K562 (cell line): ENCODE measurements around the gene MTFR2. TPM values are rescaled to one million over a fixed set of nuclear protein-coding genes. Genes with fewer than 3 reads are reported as not detected.
A peak's percentile ranks its signal among the peaks of the same experiment; 100 is the strongest.

Experiments used
- ATAC-seq: fragments of 200-7000 bp; cut with Tn5 transposase; 3 replicates; pipeline ENCODE4 v1.9.1; 2020; ENCODE audit warnings: moderate library complexity
- BruUV-seq: library from RNA; stranded (reverse); fragments of 400-500 nt; replicated peaks from 2 replicates; lab custom pipeline; 2021; lab: Mats Ljungman, UMichigan
- CTCF ChIA-PET: fragments of 300-600 bp; formaldehyde crosslinking; extraction: SDS; loops from one replicate; lab custom pipeline; 2021; ENCODE audit warnings: low intra/inter-chr PET ratio; lab: Yijun Ruan, JAX
- POLR2A ChIA-PET: fragments of 300-600, 350-650 bp; sonication (Branson Sonifier 250); formaldehyde crosslinking; extraction: SDS; loops from one replicate; lab custom pipeline; 2021; ENCODE audit warnings: antibody characterized with exemption, inconsistent platforms; lab: Yijun Ruan, JAX
- DNase-seq, 4 experiments: peaks; one replicate each; pipeline versions ENCODE4 v3.0.0 to v3.0.0-alpha.2; 2011 to 2018; ENCODE audit warnings: low spot score in 3 of 4, mixed read lengths in 3 of 4; ENCODE audit errors: extremely low read depth in 1 of 4
- FAIRE-seq: peaks from 2 replicates; lab custom pipeline; 2011; peaks lifted over from hg19 to GRCh38; lab: Jason Lieb, UNC
- H2AFZ ChIP-seq: 2 replicates; pipeline ENCODE4 v1.6.0; 2011; ENCODE audit warnings: low read depth, low read length, control low read depth, inconsistent platforms
- H3K27ac ChIP-seq: fragments of 200-600 bp; 3 replicates; pipeline ENCODE4 v1.8.0; 2011; ENCODE audit warnings: low read depth, mild to moderate bottlenecking, control low read depth, inconsistent platforms, low read length, moderate library complexity, mixed read lengths; ENCODE audit errors: extremely low read depth
- H3K27me3 ChIP-seq, 2 experiments: fragments of 300-600 bp in 1 of 2; 2 replicates in 1 of 2; 3 replicates in 1 of 2; pipeline versions ENCODE4 v1.6.0 to v1.8.0; 2011; ENCODE audit warnings: inconsistent platforms in 2 of 2, low read length in 2 of 2, mild to moderate bottlenecking in 1 of 2, mixed read lengths in 1 of 2, moderate library complexity in 1 of 2; ENCODE audit not compliant: control insufficient read depth in 2 of 2, insufficient read depth in 2 of 2
- H3K36me3 ChIP-seq: fragments of 300-600 bp; 3 replicates; pipeline ENCODE4 v1.8.0; 2011; ENCODE audit warnings: mild to moderate bottlenecking, low read length, inconsistent platforms; ENCODE audit not compliant: control insufficient read depth, insufficient read depth
- H3K4me1 ChIP-seq, 2 experiments: fragments of 200-600 bp in 1 of 2; replicated peaks in 1 of 2; 2 replicates in 1 of 2; 3 replicates in 1 of 2; pipeline versions ENCODE4 v1.5.1 to v1.8.0; 2011; ENCODE audit warnings: inconsistent platforms in 2 of 2, low read length in 2 of 2, mild to moderate bottlenecking in 1 of 2, mixed read lengths in 1 of 2, moderate library complexity in 1 of 2; ENCODE audit not compliant: control insufficient read depth in 2 of 2, insufficient read depth in 2 of 2
- H3K4me2 ChIP-seq: 2 replicates; pipeline ENCODE4 v1.6.1; 2011; ENCODE audit warnings: low read length, control low read depth, inconsistent platforms, mixed read lengths; ENCODE audit not compliant: insufficient read depth
- H3K4me3 ChIP-seq: fragments of 200-600 bp; sonication (generic), shearing (Covaris generic); 2 replicates; pipeline ENCODE4 v1.5.1; 2016; ENCODE audit warnings: control low read depth, inconsistent platforms
- H3K79me2 ChIP-seq: fragments of 200-600 bp; 3 replicates; pipeline ENCODE4 v1.8.0; 2011; ENCODE audit warnings: low read length, inconsistent platforms; ENCODE audit not compliant: control insufficient read depth, insufficient read depth
- H3K9ac ChIP-seq, 2 experiments: 2 replicates each; pipeline versions ENCODE4 v1.6.0 to v1.6.1; 2011; ENCODE audit warnings: low read depth in 2 of 2, low read length in 2 of 2, control low read depth in 1 of 2, inconsistent platforms in 1 of 2, mild to moderate bottlenecking in 1 of 2, mixed read lengths in 1 of 2; ENCODE audit not compliant: insufficient read depth in 1 of 2
- H3K9me1 ChIP-seq: one replicate; pipeline ENCODE4 v1.6.0; 2011; ENCODE audit warnings: inconsistent platforms, mild to moderate bottlenecking, low read length, moderate library complexity; ENCODE audit not compliant: control insufficient read depth, insufficient read depth
- H3K9me3 ChIP-seq: replicated peaks from 2 replicates; pipeline ENCODE4 v1.5.1; 2011; ENCODE audit warnings: low read depth, low read length, inconsistent platforms; ENCODE audit not compliant: control insufficient read depth, insufficient read depth
- H4K20me1 ChIP-seq: replicated peaks from 2 replicates; pipeline ENCODE4 v1.6.1; 2011; ENCODE audit warnings: low read length, inconsistent platforms, mixed read lengths; ENCODE audit not compliant: control insufficient read depth, insufficient read depth
- GTF2F1 ChIP-seq: IDR thresholded peaks from 2 replicates; pipeline ENCODE4 v1.6.1; 2011; ENCODE audit warnings: low read depth, low read length, improper control_type of control experiment
- SPI1 ChIP-seq: IDR thresholded peaks from 2 replicates; pipeline ENCODE4 v1.6.1; 2011; ENCODE audit warnings: low read depth, low read length, control low read depth, borderline replicate concordance
- WGBS: fragments of 100-300 bp; shearing (Covaris generic); methylation state at CpG from one replicate; pipeline ENCODE4 v1.1.6; 2016; ENCODE audit warnings: low coverage, mixed read lengths; ENCODE audit not compliant: insufficient coverage; ENCODE audit errors: missing lambda C conversion rate; 5-methylcytosine and 5-hydroxymethylcytosine counted together
- in situ Hi-C: fragments of 300-500 bp; cut with MboI; formaldehyde crosslinking; loops from 4 replicates; pipeline ENCODE4 v1.15.0; 2018; ENCODE audit warnings: inconsistent platforms, mixed read lengths
- intact Hi-C: fragments of 100-400 bp; cut with micrococcal nuclease; formaldehyde crosslinking; loops from 2 replicates; pipeline ENCODE4 v1.14.2; 2022
- polyA plus RNA-seq, 8 experiments: library from polyadenylated mRNA; depleted of rRNA in 4 of 8; stranded (reverse) in 5 of 8; unstranded in 3 of 8; fragments of >200 nt; fragmentation: Nextera tagmentation in 2 of 8; fragmentation: Illumina TruSeq in 1 of 8; extraction: Ambion mirVana in 2 of 8; extraction: Trizol in 1 of 8; gene quantifications; 2 replicates each; pipeline versions ENCODE4 v1.2.1 to v1.2.3, GENCODE V29; 2011 to 2014; ENCODE audit warnings: inconsistent platforms in 1 of 8, missing spikeins in 1 of 8
- total RNA-seq, 7 experiments: library from RNA; depleted of rRNA in 6 of 7; stranded (reverse); fragments of >200 nt in 6 of 7; fragmentation: Illumina TruSeq in 2 of 7; extraction: Trizol in 2 of 7; gene quantifications; 2 replicates each; pipeline versions ENCODE4 v1.2.1 to v1.2.3, GENCODE V29; 2011 to 2021; ENCODE audit warnings: low replicate concordance in 1 of 7
- TF ChIP-seq, protein P1 (sequence below), 2 experiments: IDR thresholded peaks in 1 of 2; conservative IDR thresholded peaks in 1 of 2; 2 replicates each; pipeline ENCODE4 v1.6.1; 2016; ENCODE audit warnings: low read depth in 2 of 2, mild to moderate bottlenecking in 1 of 2, missing compliant biosample characterization in 1 of 2, missing genetic modification characterization in 1 of 2, moderate library complexity in 1 of 2

Gene MTFR2
- total and polyA plus RNA-seq, 9 of the 15 experiments (the other 6 are each of a cell fraction or from before 2014, with no cell fraction given) = 10.1 to 63.3 (median 45.9) TPM

GRCh38 chr6:136230219-136230853, 19.8 kb downstream of the MTFR2 start (continued):
- TF ChIP-seq, protein P1, sequence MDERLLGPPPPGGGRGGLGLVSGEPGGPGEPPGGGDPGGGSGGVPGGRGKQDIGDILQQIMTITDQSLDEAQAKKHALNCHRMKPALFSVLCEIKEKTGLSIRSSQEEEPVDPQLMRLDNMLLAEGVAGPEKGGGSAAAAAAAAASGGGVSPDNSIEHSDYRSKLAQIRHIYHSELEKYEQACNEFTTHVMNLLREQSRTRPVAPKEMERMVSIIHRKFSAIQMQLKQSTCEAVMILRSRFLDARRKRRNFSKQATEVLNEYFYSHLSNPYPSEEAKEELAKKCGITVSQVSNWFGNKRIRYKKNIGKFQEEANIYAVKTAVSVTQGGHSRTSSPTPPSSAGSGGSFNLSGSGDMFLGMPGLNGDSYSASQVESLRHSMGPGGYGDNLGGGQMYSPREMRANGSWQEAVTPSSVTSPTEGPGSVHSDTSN (CRISPR knock-in tag; IDR thresholded peaks at IDR 0.05; ENCODE audit: low read depth) = no peak
- TF ChIP-seq, protein P1 (tag; conservative IDR thresholded peaks at IDR 0.05; ENCODE audit: low read depth) = peak; percentile 34; the same call in 1 of the 2 replicates

GRCh38 chr6:136228814-136229213, 21.3 kb downstream of the MTFR2 start:
- ChIA-PET POLR2A (interaction anchor here (0.6 to 2.4 kb wide), 3 partner anchors 17 to 183 kb away, joined by 3 to 15 read pairs (median 4); partner anchors contain the start of gene BCLAF1), CTCF (no interaction called here)
- no peaks in the 10 kb centered on the region for H4K20me1 ChIP-seq
- no peak for ATAC-seq
- no peak for FAIRE-seq
- H3K9me3 ChIP-seq = no peaks in the 10 kb centered on the region
- peaks cover 29% of the 10 kb centered on the region; the same call in 2 of the 3 replicates for H3K36me3 ChIP-seq
- no peak overlapping the region for H3K27ac ChIP-seq
- no peak overlapping the region for H2AFZ ChIP-seq
- H3K9me1 ChIP-seq = no peaks in the 10 kb centered on the region
- H3K9ac ChIP-seq = no peak overlapping the region
- H3K4me2 ChIP-seq = no peak overlapping the region
- in situ Hi-C loops (loop anchor here (10.0 kb wide), 2 partner anchors 694 to 774 kb away; no protein-coding TSS in a partner anchor), intact Hi-C loops (loop anchor here (5.0 to 10.0 kb wide), 2 partner anchors 197 to 294 kb away; no protein-coding TSS in a partner anchor)
- no TSS peak for BruUV-seq
- no peak for DNase-seq
- no peak for TF ChIP-seq GTF2F1
- TF ChIP-seq SPI1 = peak; percentile 66; the same call in 1 of the 2 replicates
- 64% methylated on average over 2 of the region's 2 CpGs for WGBS
- H3K4me1 ChIP-seq = peaks cover 5 to 23% of the 10 kb centered on the region in 2 experiments; a peak in 4 of 5 replicates
- H3K4me3 ChIP-seq = no peak overlapping the region
- no peaks in the 10 kb centered on the region for H3K79me2 ChIP-seq
- H3K27me3 ChIP-seq = no peaks in the 10 kb centered on the region
